ENCODE measurements around the gene SLC48A1.

- TF ChIP-seq, protein P1, sequence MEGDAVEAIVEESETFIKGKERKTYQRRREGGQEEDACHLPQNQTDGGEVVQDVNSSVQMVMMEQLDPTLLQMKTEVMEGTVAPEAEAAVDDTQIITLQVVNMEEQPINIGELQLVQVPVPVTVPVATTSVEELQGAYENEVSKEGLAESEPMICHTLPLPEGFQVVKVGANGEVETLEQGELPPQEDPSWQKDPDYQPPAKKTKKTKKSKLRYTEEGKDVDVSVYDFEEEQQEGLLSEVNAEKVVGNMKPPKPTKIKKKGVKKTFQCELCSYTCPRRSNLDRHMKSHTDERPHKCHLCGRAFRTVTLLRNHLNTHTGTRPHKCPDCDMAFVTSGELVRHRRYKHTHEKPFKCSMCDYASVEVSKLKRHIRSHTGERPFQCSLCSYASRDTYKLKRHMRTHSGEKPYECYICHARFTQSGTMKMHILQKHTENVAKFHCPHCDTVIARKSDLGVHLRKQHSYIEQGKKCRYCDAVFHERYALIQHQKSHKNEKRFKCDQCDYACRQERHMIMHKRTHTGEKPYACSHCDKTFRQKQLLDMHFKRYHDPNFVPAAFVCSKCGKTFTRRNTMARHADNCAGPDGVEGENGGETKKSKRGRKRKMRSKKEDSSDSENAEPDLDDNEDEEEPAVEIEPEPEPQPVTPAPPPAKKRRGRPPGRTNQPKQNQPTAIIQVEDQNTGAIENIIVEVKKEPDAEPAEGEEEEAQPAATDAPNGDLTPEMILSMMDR (IDR thresholded peaks at IDR 0.05) = no peak
- TF ChIP-seq POLR2A (IDR thresholded peaks at IDR 0.05) = no peak
Measured at GRCh38 chr12:47750916-47751470, 22.0 kb upstream of the SLC48A1 start.
